AG09319 (cell line): Measurements from ENCODE around the gene OXLD1.

ENCODE experiments used
- DNase-seq: peaks from one replicate; pipeline ENCODE4 v3.0.0-alpha.2; 2010; ENCODE audit warnings: low read depth; ENCODE audit errors: extremely low read depth
- CTCF ChIP-seq: IDR thresholded peaks from 2 replicates; pipeline ENCODE4 v1.5.1; 2011; ENCODE audit warnings: low read depth, mild to moderate bottlenecking, inconsistent platforms, low read length, moderate library complexity

OXLD1 gene

GRCh38 chr17:81666342-81667191, at the start of gene OXLD1, which contains the start of gene CCDC137:
Gene OXLD1, minus strand, starts transcription at chr17:81666605. Its CDS starts 28 bp downstream, at chr17:81666577.
Gene CCDC137, plus strand, starts transcription at chr17:81666737. Its CDS starts 30 bp downstream, at chr17:81666767.
- peak; percentile 92 for DNase-seq

GRCh38 chr17:81715107-81715871, 48.9 kb upstream of the OXLD1 start:
- no peak for TF ChIP-seq CTCF
- DNase-seq, result no peak

More at GRCh38 chr17:81666342-81667191, at the start of gene OXLD1, which contains the start of gene CCDC137:
- no peak for TF ChIP-seq CTCF

GRCh38 chr17:81714412-81715106, 48.2 kb upstream of the OXLD1 start:
- no peak for TF ChIP-seq CTCF
- no peak for DNase-seq

- no peak for DNase-seq
- TF ChIP-seq CTCF, result no peak
These were observed 47.4 kb upstream of the OXLD1 start for GRCh38 chr17:81713556-81714411.

- no peak for TF ChIP-seq CTCF
- DNase-seq, result no peak
These were observed 46.7 kb upstream of the OXLD1 start for GRCh38 chr17:81713004-81713555.

- no peak for DNase-seq
- TF ChIP-seq CTCF, result no peak; the same call in 1 of the 2 replicates
These were observed 46.1 kb upstream of the OXLD1 start for GRCh38 chr17:81712468-81713003.
